Neuron (in vitro differentiated cells): ENCODE results near the gene SLC25A22.

ENCODE experiments used
- H2AFZ ChIP-seq: one replicate; pipeline ENCODE4 v1.6.1; 2013; ENCODE audit warnings: low read depth, mild to moderate bottlenecking, inconsistent platforms, low read length, moderate library complexity
- H3K27me3 ChIP-seq: one replicate; pipeline ENCODE4 v1.6.1; 2013; ENCODE audit warnings: low read length; ENCODE audit not compliant: insufficient read depth
- H3K36me3 ChIP-seq: one replicate; pipeline ENCODE4 v1.6.1; 2013; ENCODE audit warnings: low read length; ENCODE audit not compliant: insufficient read depth
- H3K4me1 ChIP-seq: one replicate; pipeline ENCODE4 v1.6.1; 2013; ENCODE audit warnings: low read length; ENCODE audit not compliant: insufficient read depth
- H3K4me3 ChIP-seq: 2 replicates; pipeline ENCODE4 v1.5.1; 2013; ENCODE audit warnings: mild to moderate bottlenecking, low read length, moderate library complexity
- H3K9me3 ChIP-seq: one replicate; pipeline ENCODE4 v1.6.1; 2013; ENCODE audit warnings: low read length

SLC25A22 gene

GRCh38 chr11:748007-748359, 50.1 kb downstream of the SLC25A22 start:
- Histone ChIP-seq H3K9me3 (no peaks in the 10 kb centered on the region), H3K36me3 (peaks cover 8% of the 10 kb centered on the region), H2AFZ (peak overlapping the region; percentile 92), H3K27me3 (no peaks in the 10 kb centered on the region), H3K4me1 (peaks cover 11% of the 10 kb centered on the region), H3K4me3 (peak overlapping the region; percentile 95)

- Histone ChIP-seq H2AFZ (peak within 1 kb of the TSS; percentile 92), H3K4me3 (peak within 1 kb of the TSS; percentile 95), H3K4me1 (peaks cover 11% of the 10 kb centered on the region), H3K27me3 (no peaks in the 10 kb centered on the region), H3K9me3 (no peaks in the 10 kb centered on the region), H3K36me3 (peaks cover 2% of the 10 kb centered on the region)
Measured at GRCh38 chr11:747158-748006, 50.7 kb downstream of the SLC25A22 start, which contains the start of gene TALDO1. Gene TALDO1, plus strand, starts transcription at chr11:747464. Its CDS starts 18 bp downstream, at chr11:747482.

- Histone ChIP-seq H3K36me3 (no peaks in the 10 kb centered on the region), H3K9me3 (no peaks in the 10 kb centered on the region), H3K4me1 (peaks cover 11% of the 10 kb centered on the region), H3K27me3 (no peaks in the 10 kb centered on the region), H3K4me3 (peak overlapping the region; percentile 95), H2AFZ (peak overlapping the region; percentile 92)
Measured at GRCh38 chr11:746289-747157, 51.6 kb downstream of the SLC25A22 start.

GRCh38 chr11:745428-745827, 52.7 kb downstream of the SLC25A22 start:
- no peaks in the 10 kb centered on the region for H3K27me3 ChIP-seq
- H2AFZ ChIP-seq, result no peak overlapping the region
- H3K4me3 ChIP-seq, result no peak overlapping the region
- H3K9me3 ChIP-seq, result no peaks in the 10 kb centered on the region
- peaks cover 15% of the 10 kb centered on the region for H3K4me1 ChIP-seq
- H3K36me3 ChIP-seq, result no peaks in the 10 kb centered on the region

GRCh38 chr11:742571-743201, 55.4 kb downstream of the SLC25A22 start:
- Histone ChIP-seq H2AFZ (no peak overlapping the region), H3K4me3 (no peak overlapping the region), H3K9me3 (no peaks in the 10 kb centered on the region), H3K27me3 (no peaks in the 10 kb centered on the region), H3K4me1 (peaks cover 13% of the 10 kb centered on the region), H3K36me3 (no peaks in the 10 kb centered on the region)

GRCh38 chr11:742156-742546, 55.9 kb downstream of the SLC25A22 start:
- Histone ChIP-seq H3K9me3 (no peaks in the 10 kb centered on the region), H3K36me3 (no peaks in the 10 kb centered on the region), H3K4me3 (no peak overlapping the region), H3K4me1 (peaks cover 19% of the 10 kb centered on the region), H2AFZ (no peak overlapping the region), H3K27me3 (no peaks in the 10 kb centered on the region)
